BLaER1 (cell line): ENCODE results near the gene PNPLA2.

Experiments used
- H3K27ac ChIP-seq: shearing (Covaris generic); formaldehyde crosslinking; 2 replicates; pipeline ENCODE4 v1.8.1; 2022
- H3K27me3 ChIP-seq: shearing (Covaris generic); formaldehyde crosslinking; 2 replicates; pipeline ENCODE4 v1.8.1; 2022
- H3K36me3 ChIP-seq: shearing (Covaris generic); formaldehyde crosslinking; 2 replicates; pipeline ENCODE4 v1.8.1; 2022
- H3K4me1 ChIP-seq: shearing (Covaris generic); formaldehyde crosslinking; 2 replicates; pipeline ENCODE4 v1.8.1; 2022
- H3K4me2 ChIP-seq: shearing (Covaris generic); formaldehyde crosslinking; 2 replicates; pipeline ENCODE4 v1.8.1; 2022
- H3K4me3 ChIP-seq: shearing (Covaris generic); formaldehyde crosslinking; 2 replicates; pipeline ENCODE4 v1.8.1; 2022
- H3K9ac ChIP-seq: shearing (Covaris generic); formaldehyde crosslinking; 2 replicates; pipeline ENCODE4 v1.8.1; 2022
- H3K9me3 ChIP-seq: shearing (Covaris generic); formaldehyde crosslinking; 2 replicates; pipeline ENCODE4 v1.8.1; 2022
- H4K20me1 ChIP-seq: shearing (Covaris generic); formaldehyde crosslinking; 2 replicates; pipeline ENCODE4 v1.8.1; 2022
- Cebpa-rat ChIP-seq: shearing (Covaris generic); IDR thresholded peaks from 2 replicates; pipeline ENCODE4 v1.8.1; 2022

The PNPLA2 gene, protein sequence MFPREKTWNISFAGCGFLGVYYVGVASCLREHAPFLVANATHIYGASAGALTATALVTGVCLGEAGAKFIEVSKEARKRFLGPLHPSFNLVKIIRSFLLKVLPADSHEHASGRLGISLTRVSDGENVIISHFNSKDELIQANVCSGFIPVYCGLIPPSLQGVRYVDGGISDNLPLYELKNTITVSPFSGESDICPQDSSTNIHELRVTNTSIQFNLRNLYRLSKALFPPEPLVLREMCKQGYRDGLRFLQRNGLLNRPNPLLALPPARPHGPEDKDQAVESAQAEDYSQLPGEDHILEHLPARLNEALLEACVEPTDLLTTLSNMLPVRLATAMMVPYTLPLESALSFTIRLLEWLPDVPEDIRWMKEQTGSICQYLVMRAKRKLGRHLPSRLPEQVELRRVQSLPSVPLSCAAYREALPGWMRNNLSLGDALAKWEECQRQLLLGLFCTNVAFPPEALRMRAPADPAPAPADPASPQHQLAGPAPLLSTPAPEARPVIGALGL

DNA sequence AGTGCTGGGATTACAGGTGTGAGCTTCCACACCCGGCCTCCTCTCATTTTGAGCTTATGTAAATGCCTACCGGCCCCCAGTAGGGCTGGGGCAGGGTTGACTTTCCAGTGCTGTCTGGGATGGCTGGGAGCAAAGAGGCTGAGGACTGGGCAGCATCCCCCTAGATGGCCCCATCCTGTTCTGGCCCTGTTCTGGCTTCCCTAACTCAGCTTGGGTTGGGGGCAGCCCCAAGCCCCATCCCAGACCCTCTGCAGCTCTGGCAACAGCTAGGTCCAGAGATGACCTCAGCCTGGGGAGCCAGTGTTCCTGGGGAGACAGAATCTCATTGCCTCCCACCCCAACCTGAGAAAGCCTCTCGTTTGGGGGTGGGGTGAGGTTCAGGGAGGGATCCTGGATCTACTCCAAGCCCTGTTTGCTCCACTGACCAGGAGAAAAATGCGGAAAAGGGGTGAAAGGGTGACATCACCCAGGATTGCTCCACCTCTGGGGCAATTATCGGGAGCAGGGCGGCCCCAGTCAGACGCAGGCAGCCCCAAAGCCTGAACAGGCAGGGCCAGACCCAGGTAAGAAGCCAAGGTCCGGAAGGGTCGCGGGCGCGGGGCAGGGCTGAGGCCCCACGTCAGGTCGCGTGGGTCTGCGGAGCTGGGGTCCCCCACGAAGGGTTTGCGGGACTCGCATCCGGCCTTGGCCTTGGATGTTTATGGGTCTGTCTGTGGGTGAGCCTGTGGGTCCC lies at the start of gene PNPLA2:
Gene PNPLA2, plus strand, starts transcription at position 519 of the 733 bp plus-strand sequence. CDS start 805 bp downstream, outside the sequence.
- H3K36me3 ChIP-seq: peaks cover 41% of the 10 kb centered on the region
- H3K4me2 ChIP-seq: peak within 1 kb of the TSS; percentile 89
- H3K4me1 ChIP-seq: peaks cover 33% of the 10 kb centered on the region
- peak within 1 kb of the TSS; percentile 88 for H3K4me3 ChIP-seq
- H3K27me3 ChIP-seq: no peaks in the 10 kb centered on the region
- H3K27ac ChIP-seq: peak within 1 kb of the TSS; percentile 90
- no peaks in the 10 kb centered on the region for H3K9me3 ChIP-seq
- peak within 1 kb of the TSS; percentile 94 for H3K9ac ChIP-seq
- TF ChIP-seq Cebpa-rat: no peak
- H4K20me1 ChIP-seq: peaks cover 51% of the 10 kb centered on the region

DNA sequence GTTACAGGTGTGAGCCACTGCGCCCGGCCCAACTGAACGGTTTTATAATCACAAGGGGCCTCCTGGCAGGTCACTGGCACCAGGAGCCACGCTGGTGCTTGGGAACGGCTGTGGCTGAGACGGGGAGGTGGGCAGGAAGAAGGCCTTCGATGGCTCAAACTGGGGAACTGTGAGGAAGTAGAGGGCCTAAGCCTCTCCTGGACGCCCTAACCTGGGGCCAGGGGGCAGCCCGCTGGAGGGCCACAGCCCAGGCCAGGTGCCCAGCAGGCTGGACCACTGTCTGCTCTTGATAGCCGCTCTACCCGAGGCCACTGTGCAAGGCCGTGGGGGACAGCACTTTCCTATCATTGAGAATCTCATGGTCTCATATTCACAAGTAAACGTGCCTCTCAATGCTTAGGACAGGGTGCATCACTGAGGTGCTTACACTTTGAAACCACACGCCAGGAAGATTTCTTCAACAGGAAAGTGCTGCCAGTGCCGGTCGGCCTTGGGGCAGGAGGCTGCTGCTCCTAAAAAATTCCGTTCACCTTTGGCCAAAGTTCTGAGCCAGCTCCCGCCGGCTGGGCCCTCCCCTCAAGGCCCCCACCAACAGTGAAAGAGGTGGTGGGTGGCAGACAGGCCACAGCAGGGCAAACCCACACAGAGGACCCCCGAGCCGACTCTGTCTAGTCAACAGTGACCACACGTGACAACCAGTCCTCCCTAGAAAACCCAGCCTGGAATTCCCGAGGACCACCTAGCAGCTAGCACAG lies 48.6 kb upstream of the PNPLA2 start:
- no peaks in the 10 kb centered on the region for H3K27me3 ChIP-seq
- no peak overlapping the region for H3K9ac ChIP-seq
- no peak overlapping the region for H3K4me3 ChIP-seq
- no peak overlapping the region for H3K4me2 ChIP-seq
- H3K4me1 ChIP-seq: peaks cover 15% of the 10 kb centered on the region
- H4K20me1 ChIP-seq: peaks cover 94% of the 10 kb centered on the region
- TF ChIP-seq Cebpa-rat: no peak
- H3K9me3 ChIP-seq: no peaks in the 10 kb centered on the region
- H3K27ac ChIP-seq: no peak overlapping the region
- peaks cover 97% of the 10 kb centered on the region for H3K36me3 ChIP-seq

DNA sequence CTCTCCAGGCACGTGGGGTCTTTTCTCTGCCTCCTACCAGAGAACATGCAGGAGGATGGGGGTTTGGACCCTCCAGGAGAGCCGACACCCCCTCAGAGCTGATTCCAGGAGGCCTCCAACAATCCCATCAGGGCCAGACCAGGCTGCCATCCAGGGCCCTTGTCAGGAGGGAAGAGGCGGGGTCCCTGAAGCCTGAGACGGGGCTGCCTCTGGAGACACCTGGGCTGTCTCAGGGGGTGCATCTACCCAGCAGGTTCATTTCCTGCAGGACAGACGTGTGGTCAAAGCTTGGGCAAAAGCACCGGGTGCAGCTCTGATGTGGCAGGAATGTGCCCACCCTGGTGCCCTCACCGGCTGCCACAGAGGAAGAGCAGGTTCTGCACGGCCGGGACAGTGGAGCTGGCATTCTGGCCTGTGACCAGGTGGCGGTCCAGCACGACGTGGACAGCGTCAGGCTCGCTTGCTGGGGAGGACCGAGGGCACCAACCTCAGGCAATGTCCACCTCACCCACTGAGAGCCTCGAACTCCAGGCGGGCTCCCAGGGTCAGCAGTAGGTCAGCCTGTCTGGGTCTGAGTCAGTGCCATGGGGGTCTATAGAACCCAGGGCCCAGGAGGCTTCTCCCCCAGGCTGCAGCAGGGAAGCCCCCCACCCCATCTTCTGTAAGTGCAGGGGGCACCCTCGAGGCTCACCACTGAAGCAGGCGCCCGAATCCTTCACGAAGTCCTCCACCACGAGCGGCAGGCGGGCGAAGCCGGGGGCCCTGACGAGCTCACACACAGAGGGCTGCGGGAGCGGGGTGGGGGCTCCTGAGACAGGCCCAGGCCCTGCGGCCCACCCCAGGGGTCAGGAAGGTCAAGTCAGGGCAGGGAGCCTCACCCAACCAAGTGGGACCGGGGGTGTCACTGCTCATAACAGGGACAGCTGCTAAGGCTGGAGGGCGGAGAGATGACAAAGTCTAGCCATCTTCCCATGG lies 47.8 kb upstream of the PNPLA2 start:
- no peak overlapping the region for H3K9ac ChIP-seq
- peaks cover 24% of the 10 kb centered on the region for H3K4me1 ChIP-seq
- no peak overlapping the region for H3K4me3 ChIP-seq
- TF ChIP-seq Cebpa-rat: no peak
- peaks cover 94% of the 10 kb centered on the region for H4K20me1 ChIP-seq
- H3K27ac ChIP-seq: no peak overlapping the region
- no peaks in the 10 kb centered on the region for H3K27me3 ChIP-seq
- H3K36me3 ChIP-seq: peaks cover 91% of the 10 kb centered on the region
- H3K9me3 ChIP-seq: no peaks in the 10 kb centered on the region
- no peak overlapping the region for H3K4me2 ChIP-seq

DNA sequence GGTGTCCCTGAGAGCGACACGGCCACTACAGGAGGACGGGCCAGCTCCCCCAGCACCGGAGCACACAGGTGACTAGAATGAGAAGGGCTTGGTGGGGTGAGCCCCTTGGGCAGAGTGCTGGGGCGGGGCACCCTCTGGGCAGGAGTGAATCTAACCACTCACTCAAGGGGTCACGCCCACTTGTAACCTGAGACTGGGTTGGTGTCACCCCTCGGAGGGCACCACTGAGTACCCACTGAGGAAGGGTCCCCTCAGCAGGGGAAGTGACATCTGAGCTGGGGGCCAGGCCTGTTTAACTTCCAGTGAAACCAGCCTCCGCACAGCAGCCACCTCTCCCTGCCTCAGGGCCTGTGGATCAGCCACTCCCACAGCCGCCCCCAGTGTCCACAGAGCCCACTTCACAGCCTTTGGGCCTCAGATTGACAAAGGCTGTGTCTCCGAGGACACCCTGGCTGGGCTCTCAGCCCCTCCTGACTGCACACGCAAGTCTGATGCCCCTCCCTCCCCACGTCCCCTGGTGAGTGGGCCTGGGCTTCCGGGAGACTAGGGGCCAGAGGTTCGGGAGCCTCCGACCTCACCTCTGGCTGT lies 47.0 kb upstream of the PNPLA2 start:
- Histone ChIP-seq H3K4me2 (no peak overlapping the region), H3K4me1 (peaks cover 30% of the 10 kb centered on the region), H4K20me1 (peaks cover 94% of the 10 kb centered on the region), H3K4me3 (no peak overlapping the region), H3K9me3 (no peaks in the 10 kb centered on the region), H3K27me3 (no peaks in the 10 kb centered on the region), H3K27ac (no peak overlapping the region), H3K36me3 (peaks cover 83% of the 10 kb centered on the region), H3K9ac (no peak overlapping the region)
- no peak for TF ChIP-seq Cebpa-rat

DNA sequence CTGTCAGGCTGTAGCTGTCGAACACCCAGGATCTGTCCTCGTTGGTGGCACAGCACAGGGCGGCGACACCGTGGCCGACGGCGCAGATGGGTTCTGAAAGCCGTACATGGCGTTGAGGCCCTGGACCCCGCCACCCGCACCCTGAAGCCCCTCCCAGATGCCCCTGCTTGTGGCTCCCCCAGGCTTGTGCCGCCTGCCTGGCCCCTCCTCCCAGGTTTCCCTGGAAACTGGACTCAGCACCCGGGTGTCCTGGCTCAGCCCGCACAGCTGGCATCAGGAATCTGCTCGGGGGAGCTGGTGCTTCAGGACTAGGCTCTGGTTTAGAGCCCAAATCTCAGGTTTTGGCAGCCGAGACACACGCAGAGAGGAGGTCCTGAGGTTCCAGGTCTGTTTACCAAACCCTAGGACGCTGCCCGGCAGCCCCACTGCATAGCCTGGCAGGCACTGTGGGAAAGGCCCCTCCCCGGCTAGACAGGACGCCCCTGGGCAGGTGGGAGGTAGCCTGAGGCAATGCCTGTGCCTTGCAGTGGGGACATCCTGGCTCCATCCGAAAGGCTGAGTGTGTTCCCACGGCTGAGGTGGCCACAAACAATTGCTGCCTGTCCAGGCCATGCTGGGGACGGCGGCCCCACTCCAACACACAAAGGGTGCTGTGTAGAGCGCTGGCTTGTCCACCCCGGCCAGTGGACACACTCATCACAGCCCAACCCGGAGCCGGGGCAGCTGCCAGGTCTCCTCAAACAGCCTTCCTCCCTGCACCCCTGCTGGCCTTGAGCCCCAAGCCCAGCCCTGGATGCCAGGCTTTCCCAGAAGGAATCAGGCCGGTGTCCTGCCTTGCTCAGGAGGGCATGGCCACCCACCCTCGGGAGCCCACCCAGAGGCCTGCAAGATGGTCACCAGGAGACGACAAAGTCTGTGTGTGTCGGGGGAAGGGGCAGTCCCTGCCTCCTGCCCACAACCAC lies 46.0 kb upstream of the PNPLA2 start:
- Histone ChIP-seq H3K27me3 (no peaks in the 10 kb centered on the region), H3K4me2 (no peak overlapping the region), H3K9me3 (no peaks in the 10 kb centered on the region), H3K4me3 (no peak overlapping the region), H3K4me1 (peaks cover 30% of the 10 kb centered on the region), H3K36me3 (peaks cover 73% of the 10 kb centered on the region), H3K9ac (no peak overlapping the region), H3K27ac (no peak overlapping the region), H4K20me1 (peaks cover 86% of the 10 kb centered on the region)
- no peak for TF ChIP-seq Cebpa-rat

DNA sequence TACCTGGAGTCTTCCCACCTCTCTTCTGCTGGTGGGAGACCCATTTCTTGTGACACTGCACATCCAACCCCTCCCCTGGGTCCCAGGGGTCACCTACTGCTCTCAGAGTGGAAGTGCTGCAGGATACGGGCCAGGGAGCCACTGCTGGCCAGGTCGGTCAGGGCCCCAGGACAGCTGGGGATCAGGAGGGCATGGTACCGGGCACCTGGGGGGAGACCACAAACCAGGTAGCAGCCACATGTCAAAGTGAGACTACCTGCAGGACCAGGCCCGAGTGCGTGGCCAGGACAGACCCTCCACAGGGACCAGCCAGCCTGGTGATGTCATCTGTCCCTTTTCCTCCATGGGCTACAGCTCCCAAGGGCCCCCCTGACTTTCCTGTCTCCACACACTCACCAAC lies 45.3 kb upstream of the PNPLA2 start:
- peaks cover 67% of the 10 kb centered on the region for H3K36me3 ChIP-seq
- no peak for TF ChIP-seq Cebpa-rat
- no peaks in the 10 kb centered on the region for H3K27me3 ChIP-seq
- 0 out of 2 replicates have a peak overlapping the region, but pooled peaks have one; percentile 35 for H3K27ac ChIP-seq
- no peak overlapping the region for H3K4me2 ChIP-seq
- H3K9me3 ChIP-seq: no peaks in the 10 kb centered on the region
- no peak overlapping the region for H3K4me3 ChIP-seq
- peak overlapping the region; percentile 43; the same call in 1 of the 2 replicates for H3K9ac ChIP-seq
- peaks cover 35% of the 10 kb centered on the region for H3K4me1 ChIP-seq
- H4K20me1 ChIP-seq: peaks cover 82% of the 10 kb centered on the region

DNA sequence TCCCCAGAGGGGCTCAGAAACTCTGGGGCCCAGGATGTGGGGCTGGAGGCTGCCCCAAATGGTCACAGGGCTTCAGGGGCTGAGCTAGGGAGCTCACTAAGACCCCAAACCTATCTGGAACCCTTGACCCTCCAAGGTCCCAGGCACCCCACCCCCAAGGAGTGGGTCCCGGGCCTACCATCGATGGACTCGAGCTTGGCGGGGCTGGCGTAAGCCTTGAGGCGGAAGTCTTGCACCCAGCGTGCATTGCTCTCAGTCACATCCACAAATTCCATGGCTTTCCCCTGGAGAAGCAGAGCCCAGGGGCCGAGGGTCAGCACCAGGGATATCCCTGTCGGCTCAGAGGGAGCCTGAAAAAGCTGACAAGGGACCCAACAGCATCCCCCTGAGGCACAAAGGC lies 44.9 kb upstream of the PNPLA2 start:
- H3K9me3 ChIP-seq: no peaks in the 10 kb centered on the region
- no peak for TF ChIP-seq Cebpa-rat
- H3K4me3 ChIP-seq: no peak overlapping the region
- peaks cover 80% of the 10 kb centered on the region for H4K20me1 ChIP-seq
- peak overlapping the region; percentile 43 for H3K9ac ChIP-seq
- H3K4me2 ChIP-seq: peak overlapping the region; percentile 14; the same call in 1 of the 2 replicates
- 0 out of 2 replicates have a peak overlapping the region, but pooled peaks have one; percentile 35 for H3K27ac ChIP-seq
- peaks cover 39% of the 10 kb centered on the region for H3K4me1 ChIP-seq
- H3K27me3 ChIP-seq: no peaks in the 10 kb centered on the region
- H3K36me3 ChIP-seq: peaks cover 65% of the 10 kb centered on the region
